ENCODE measurements around the gene KDM4B. TPM values are rescaled to one million over a fixed set of nuclear protein-coding genes. Genes with fewer than 3 reads are reported as not detected.

Gene KDM4B
- total and polyA plus RNA-seq, 2 donors (not counting 1 experiment from before 2014, with no cell fraction given): 6.4 to 14.4 TPM

GRCh38 chr19:5120321-5120720, 151.4 kb downstream of the KDM4B start:
- Histone ChIP-seq H3K79me2 (ENCODE audit: control insufficient read depth, insufficient read depth, low read length) (no peaks in the 10 kb centered on the region), H3K36me3 (ENCODE audit: control insufficient read depth, insufficient read depth, low read length) (peaks cover 12% of the 10 kb centered on the region), H3K4me2 (ENCODE audit: extremely low read depth, insufficient read depth, low read length) (no peak overlapping the region), H3K27ac (ENCODE audit: insufficient read depth, low read length) (no peak overlapping the region), H2AFZ (ENCODE audit: low read length) (no peak overlapping the region), H3K9ac (ENCODE audit: insufficient read depth, low read length) (no peak overlapping the region), H3K27me3 (ENCODE audit: control insufficient read depth, insufficient read depth, low read length) (no peaks in the 10 kb centered on the region), H3K4me1 (ENCODE audit: control insufficient read depth, extremely low read depth, insufficient read depth, low read length) (no peaks in the 10 kb centered on the region), H4K20me1 (ENCODE audit: control insufficient read depth, extremely low read depth, insufficient read depth, low read length) (no peaks in the 10 kb centered on the region), H3K4me3 (replicated peaks in 1 of 4; ENCODE audit: control extremely low read depth in 1 of 4, insufficient read depth in 1 of 4, low read depth in 3 of 4, low read length in 4 of 4) (no peak overlapping the region), H3K9me3 (ENCODE audit: control insufficient read depth, insufficient read depth, low read depth, low read length) (no peaks in the 10 kb centered on the region)
- DNase-seq (ENCODE audit: low read depth in 2 of 2): no peak
- TF ChIP-seq EZH2 (IDR thresholded peaks at IDR 0.05; ENCODE audit: low read length, missing control alignments) (no peak), CTCF (conservative IDR thresholded peaks at IDR 0.05 in 1 of 2, IDR thresholded peaks at IDR 0.05 in 1 of 2; ENCODE audit: low read depth in 1 of 2, low read length in 2 of 2) (no peak)

GRCh38 chr19:5120833-5121232, 151.9 kb downstream of the KDM4B start:
- H3K27ac ChIP-seq (ENCODE audit: insufficient read depth, low read length): no peak overlapping the region
- H3K4me3 ChIP-seq (replicated peaks in 1 of 4; ENCODE audit: control extremely low read depth in 1 of 4, insufficient read depth in 1 of 4, low read depth in 3 of 4, low read length in 4 of 4): no peak overlapping the region
- no peak overlapping the region for H3K9ac ChIP-seq (ENCODE audit: insufficient read depth, low read length)
- no peak overlapping the region for H2AFZ ChIP-seq (ENCODE audit: low read length)
- DNase-seq (ENCODE audit: low read depth in 2 of 2): no peak
- peaks cover 12% of the 10 kb centered on the region for H3K36me3 ChIP-seq (ENCODE audit: control insufficient read depth, insufficient read depth, low read length)
- H3K4me2 ChIP-seq (ENCODE audit: extremely low read depth, insufficient read depth, low read length): no peak overlapping the region
- no peaks in the 10 kb centered on the region for H3K27me3 ChIP-seq (ENCODE audit: control insufficient read depth, insufficient read depth, low read length)
- H3K79me2 ChIP-seq (ENCODE audit: control insufficient read depth, insufficient read depth, low read length): no peaks in the 10 kb centered on the region
- H3K4me1 ChIP-seq (ENCODE audit: control insufficient read depth, extremely low read depth, insufficient read depth, low read length): no peaks in the 10 kb centered on the region
- no peaks in the 10 kb centered on the region for H3K9me3 ChIP-seq (ENCODE audit: control insufficient read depth, insufficient read depth, low read depth, low read length)
- TF ChIP-seq CTCF (conservative IDR thresholded peaks at IDR 0.05 in 1 of 2, IDR thresholded peaks at IDR 0.05 in 1 of 2; ENCODE audit: low read depth in 1 of 2, low read length in 2 of 2) (no peak), EZH2 (IDR thresholded peaks at IDR 0.05; ENCODE audit: low read length, missing control alignments) (no peak)
- H4K20me1 ChIP-seq (ENCODE audit: control insufficient read depth, extremely low read depth, insufficient read depth, low read length): no peaks in the 10 kb centered on the region

- H3K27me3 ChIP-seq (ENCODE audit: control insufficient read depth, insufficient read depth, low read length): no peaks in the 10 kb centered on the region
- H4K20me1 ChIP-seq (ENCODE audit: control insufficient read depth, extremely low read depth, insufficient read depth, low read length): no peaks in the 10 kb centered on the region
- no peaks in the 10 kb centered on the region for H3K9me3 ChIP-seq (ENCODE audit: control insufficient read depth, insufficient read depth, low read depth, low read length)
- H2AFZ ChIP-seq (ENCODE audit: low read length): no peak overlapping the region
- no peak overlapping the region for H3K4me3 ChIP-seq (replicated peaks in 1 of 4; ENCODE audit: control extremely low read depth in 1 of 4, insufficient read depth in 1 of 4, low read depth in 3 of 4, low read length in 4 of 4)
- no peak for DNase-seq (ENCODE audit: low read depth in 2 of 2)
- TF ChIP-seq EZH2 (IDR thresholded peaks at IDR 0.05; ENCODE audit: low read length, missing control alignments): no peak
- no peak for TF ChIP-seq CTCF (conservative IDR thresholded peaks at IDR 0.05 in 1 of 2, IDR thresholded peaks at IDR 0.05 in 1 of 2; ENCODE audit: low read depth in 1 of 2, low read length in 2 of 2)
- H3K4me2 ChIP-seq (ENCODE audit: extremely low read depth, insufficient read depth, low read length): no peak overlapping the region
- H3K9ac ChIP-seq (ENCODE audit: insufficient read depth, low read length): no peak overlapping the region
- peaks cover 12% of the 10 kb centered on the region for H3K36me3 ChIP-seq (ENCODE audit: control insufficient read depth, insufficient read depth, low read length)
- H3K79me2 ChIP-seq (ENCODE audit: control insufficient read depth, insufficient read depth, low read length): no peaks in the 10 kb centered on the region
- no peaks in the 10 kb centered on the region for H3K4me1 ChIP-seq (ENCODE audit: control insufficient read depth, extremely low read depth, insufficient read depth, low read length)
- H3K27ac ChIP-seq (ENCODE audit: insufficient read depth, low read length): no peak overlapping the region
These were observed 152.6 kb downstream of the KDM4B start for GRCh38 chr19:5121266-5122120.
